HG02938 (cell line): ENCODE measurements around the gene ATRAID.

ENCODE experiments used
- ATAC-seq: cut with Tn5 transposase; IDR thresholded peaks from one replicate; pipeline ENCODE4 v1.9.1; 2021; ENCODE audit warnings: mild to moderate bottlenecking, moderate library complexity; ENCODE audit not compliant: unreplicated experiment

ATRAID gene

GRCh38 chr2:27217173-27218121 is 5.6 kb downstream of the ATRAID start, which contains the start of gene CAD:
Gene CAD (plus strand): TSS chr2:27217369. CDS start chr2:27217552, 183 bp downstream.
- peak; percentile 49 for ATAC-seq

GRCh38 chr2:27218614-27219013 is 6.8 kb downstream of the ATRAID start:
- ATAC-seq, result no peak

GRCh38 chr2:27219091-27219490 is 7.2 kb downstream of the ATRAID start:
- ATAC-seq, result no peak

GRCh38 chr2:27220091-27220490 is 8.2 kb downstream of the ATRAID start:
- ATAC-seq, result no peak

GRCh38 chr2:27221166-27221565 is 9.3 kb downstream of the ATRAID start:
- ATAC-seq, result no peak

- no peak for ATAC-seq
Measured at GRCh38 chr2:27222407-27222806, 10.6 kb downstream of the ATRAID start.

GRCh38 chr2:27223416-27223815 is 11.6 kb downstream of the ATRAID start:
- ATAC-seq, result no peak

GRCh38 chr2:27225526-27225925 is 13.7 kb downstream of the ATRAID start:
- ATAC-seq, result no peak

GRCh38 chr2:27227501-27227900 is 15.7 kb downstream of the ATRAID start:
- no peak for ATAC-seq

GRCh38 chr2:27231921-27232320 is 20.1 kb downstream of the ATRAID start:
- ATAC-seq, result no peak

GRCh38 chr2:27233341-27233740 is 21.5 kb downstream of the ATRAID start:
- no peak for ATAC-seq

- ATAC-seq, result no peak
Measured at GRCh38 chr2:27236136-27236535, 24.3 kb downstream of the ATRAID start.

GRCh38 chr2:27236626-27237025 is 24.8 kb downstream of the ATRAID start:
- no peak for ATAC-seq

- no peak for ATAC-seq
Measured at GRCh38 chr2:27237341-27237945, 25.6 kb downstream of the ATRAID start.

- ATAC-seq, result no peak
Measured at GRCh38 chr2:27238976-27239375, 27.1 kb downstream of the ATRAID start.

GRCh38 chr2:27240406-27240805 is 28.6 kb downstream of the ATRAID start:
- ATAC-seq, result no peak

GRCh38 chr2:27241761-27242613 is 30.1 kb downstream of the ATRAID start:
- no peak for ATAC-seq

- no peak for ATAC-seq
Measured at GRCh38 chr2:27242614-27242951, 30.7 kb downstream of the ATRAID start.

- ATAC-seq, result no peak
Measured at GRCh38 chr2:27243391-27244130, 31.7 kb downstream of the ATRAID start.

GRCh38 chr2:27245116-27245515 is 33.3 kb downstream of the ATRAID start:
- ATAC-seq, result no peak

- no peak for ATAC-seq
Measured at GRCh38 chr2:27245626-27246025, 33.8 kb downstream of the ATRAID start.
